GM18508 (cell line): ENCODE measurements around the gene CHCHD1.
"Not testable (repeated sequence)": the region's sequence is repeated elsewhere in the genome, so short reads cannot be mapped to it uniquely, and the experiment has no call there.

Source experiments
- ATAC-seq: cut with Tn5 transposase; IDR thresholded peaks from one replicate; pipeline ENCODE4 v1.9.1; 2021; ENCODE audit warnings: moderate number of reproducible peaks; ENCODE audit not compliant: insufficient read depth, unreplicated experiment

The CHCHD1 gene

GRCh38 chr10:73789659-73790055 lies 7.8 kb downstream of the CHCHD1 start:
- no peak for ATAC-seq

- no peak for ATAC-seq
Observed at GRCh38 chr10:73790886-73791625, 9.2 kb downstream of the CHCHD1 start.

GRCh38 chr10:73791871-73792400 lies 10.1 kb downstream of the CHCHD1 start:
- no peak for ATAC-seq

- ATAC-seq = no peak
Observed at GRCh38 chr10:73793456-73793855, 11.6 kb downstream of the CHCHD1 start.

GRCh38 chr10:73795491-73795890 lies 13.6 kb downstream of the CHCHD1 start:
- ATAC-seq = not testable (repeated sequence)

- not testable (repeated sequence) for ATAC-seq
Observed at GRCh38 chr10:73796035-73796434, 14.2 kb downstream of the CHCHD1 start.

GRCh38 chr10:73796766-73797165 lies 14.9 kb downstream of the CHCHD1 start:
- no peak for ATAC-seq

- ATAC-seq = no peak
Observed at GRCh38 chr10:73797324-73798025, 15.6 kb downstream of the CHCHD1 start.

GRCh38 chr10:73798087-73798486 lies 16.2 kb downstream of the CHCHD1 start:
- ATAC-seq = no peak

GRCh38 chr10:73798927-73799560 lies 17.2 kb downstream of the CHCHD1 start:
- ATAC-seq = no peak

- no peak for ATAC-seq
Observed at GRCh38 chr10:73799899-73800559, 18.2 kb downstream of the CHCHD1 start.

- ATAC-seq = no peak
Observed at GRCh38 chr10:73800560-73801252, 18.9 kb downstream of the CHCHD1 start.

- ATAC-seq = no peak
Observed at GRCh38 chr10:73801253-73801590, 19.4 kb downstream of the CHCHD1 start.

GRCh38 chr10:73802276-73802991 lies 20.6 kb downstream of the CHCHD1 start:
- no peak for ATAC-seq

GRCh38 chr10:73803680-73804286 lies 21.9 kb downstream of the CHCHD1 start:
- ATAC-seq = no peak

GRCh38 chr10:73806176-73806950 lies 24.5 kb downstream of the CHCHD1 start:
- ATAC-seq = no peak

GRCh38 chr10:73807471-73807870 lies 25.6 kb downstream of the CHCHD1 start:
- no peak for ATAC-seq
